Measurements from ENCODE around the gene TNFAIP3.
"Not testable (repeated sequence)": the region's sequence is repeated elsewhere in the genome, so short reads cannot be mapped to it uniquely, and the experiment has no call there.

Gene TNFAIP3

GRCh38 chr6:137878486-137879285 lies 11.6 kb downstream of the TNFAIP3 start:
- DNase-seq (ENCODE audit: low spot score), result no peak

GRCh38 chr6:137879299-137879698 lies 12.2 kb downstream of the TNFAIP3 start:
- no peak for DNase-seq (ENCODE audit: low spot score)

DNA sequence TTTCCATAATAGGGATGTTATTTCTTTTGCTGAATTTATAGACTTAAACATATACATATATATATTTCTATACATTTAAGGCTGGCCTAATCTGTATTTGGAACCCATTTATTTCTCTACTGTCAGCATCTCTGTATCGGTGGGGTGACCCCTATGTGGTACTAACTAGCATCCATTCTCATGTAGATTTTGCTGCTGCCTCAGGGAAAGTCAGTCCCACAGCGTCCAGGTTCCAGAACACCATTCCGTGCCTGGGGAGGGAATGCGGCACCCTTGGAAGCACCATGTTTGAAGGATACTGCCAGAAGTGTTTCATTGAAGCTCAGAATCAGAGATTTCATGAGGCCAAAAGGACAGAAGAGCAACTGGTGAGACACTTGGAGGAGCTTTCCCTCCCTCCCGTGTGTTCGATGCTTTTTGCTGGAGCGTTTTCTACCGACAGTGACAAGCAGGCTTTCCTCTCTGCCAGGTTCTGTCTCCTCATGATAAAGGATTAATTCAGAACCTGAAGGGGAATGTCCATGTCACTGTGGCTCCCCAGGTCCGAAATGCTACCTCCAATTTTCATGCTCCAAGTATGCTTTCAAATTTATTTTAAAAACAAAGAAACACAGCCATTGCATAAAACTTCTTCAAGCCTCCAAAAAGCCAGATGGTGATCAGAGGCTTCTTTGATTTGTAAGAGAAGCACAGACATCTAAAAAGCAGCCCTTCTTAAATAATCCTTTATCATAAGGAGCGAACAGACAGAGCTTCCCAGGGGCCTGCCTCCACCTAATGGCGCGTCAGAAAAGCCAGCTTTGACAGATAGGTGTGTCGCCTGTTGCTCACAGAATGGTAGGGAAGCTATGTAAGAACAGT lies 13.1 kb downstream of the TNFAIP3 start:
- DNase-seq (ENCODE audit: low spot score), result no peak

DNA sequence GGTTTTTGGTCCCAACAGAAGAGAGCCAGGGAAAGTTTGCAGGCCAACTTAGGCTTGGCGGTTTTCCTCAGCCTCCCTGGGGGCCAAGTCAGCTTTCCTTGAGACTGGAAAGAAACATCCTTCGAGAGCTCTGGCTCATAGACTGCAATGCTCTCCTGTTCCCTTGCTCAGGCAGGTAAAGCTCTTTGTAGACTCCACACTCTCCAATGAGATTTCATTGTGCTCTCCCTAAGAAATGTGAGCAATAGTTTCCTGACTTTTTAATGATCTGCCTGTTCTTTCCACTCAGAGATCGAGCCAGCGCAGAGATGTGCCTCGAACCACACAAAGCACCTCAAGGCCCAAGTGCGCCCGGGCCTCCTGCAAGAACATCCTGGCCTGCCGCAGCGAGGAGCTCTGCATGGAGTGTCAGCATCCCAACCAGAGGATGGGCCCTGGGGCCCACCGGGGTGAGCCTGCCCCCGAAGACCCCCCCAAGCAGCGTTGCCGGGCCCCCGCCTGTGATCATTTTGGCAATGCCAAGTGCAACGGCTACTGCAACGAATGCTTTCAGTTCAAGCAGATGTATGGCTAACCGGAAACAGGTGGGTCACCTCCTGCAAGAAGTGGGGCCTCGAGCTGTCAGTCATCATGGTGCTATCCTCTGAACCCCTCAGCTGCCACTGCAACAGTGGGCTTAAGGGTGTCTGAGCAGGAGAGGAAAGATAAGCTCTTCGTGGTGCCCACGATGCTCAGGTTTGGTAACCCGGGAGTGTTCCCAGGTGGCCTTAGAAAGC lies 13.9 kb downstream of the TNFAIP3 start:
- DNase-seq (ENCODE audit: low spot score), result no peak

DNA sequence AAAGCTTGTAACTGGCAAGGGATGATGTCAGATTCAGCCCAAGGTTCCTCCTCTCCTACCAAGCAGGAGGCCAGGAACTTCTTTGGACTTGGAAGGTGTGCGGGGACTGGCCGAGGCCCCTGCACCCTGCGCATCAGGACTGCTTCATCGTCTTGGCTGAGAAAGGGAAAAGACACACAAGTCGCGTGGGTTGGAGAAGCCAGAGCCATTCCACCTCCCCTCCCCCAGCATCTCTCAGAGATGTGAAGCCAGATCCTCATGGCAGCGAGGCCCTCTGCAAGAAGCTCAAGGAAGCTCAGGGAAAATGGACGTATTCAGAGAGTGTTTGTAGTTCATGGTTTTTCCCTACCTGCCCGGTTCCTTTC lies 14.4 kb downstream of the TNFAIP3 start:
- no peak for DNase-seq (ENCODE audit: low spot score)

GRCh38 chr6:137882225-137882961 lies 15.3 kb downstream of the TNFAIP3 start:
- DNase-seq (ENCODE audit: low spot score), result no peak

GRCh38 chr6:137883400-137884148 lies 16.5 kb downstream of the TNFAIP3 start:
- no peak for DNase-seq (ENCODE audit: low spot score)

- DNase-seq (ENCODE audit: low spot score), result no peak
Measured at GRCh38 chr6:137884149-137884909, 17.3 kb downstream of the TNFAIP3 start.

- DNase-seq (ENCODE audit: low spot score), result not testable (repeated sequence)
Measured at GRCh38 chr6:137884910-137885229, 17.8 kb downstream of the TNFAIP3 start.

DNA sequence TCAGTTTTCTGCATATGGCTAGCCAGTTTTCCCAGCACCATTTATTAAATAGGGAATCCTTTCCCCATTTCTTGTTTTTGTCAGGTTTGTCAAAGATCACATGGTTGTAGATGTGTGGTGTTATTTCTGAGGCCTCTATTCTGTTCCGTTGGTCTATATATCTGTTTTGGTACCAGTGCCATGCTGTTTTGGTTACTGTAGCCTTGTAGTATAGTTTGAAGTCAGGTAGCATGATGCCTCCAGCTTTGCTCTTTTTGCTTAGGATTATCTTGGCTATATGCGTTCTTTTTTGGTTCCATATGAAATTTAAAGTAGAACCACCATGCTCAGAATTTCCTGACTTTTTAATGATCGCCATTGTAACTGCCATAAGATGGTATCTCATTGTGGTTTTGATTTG lies 19.2 kb downstream of the TNFAIP3 start:
- DNase-seq (ENCODE audit: low spot score), result not testable (repeated sequence)

- no peak for DNase-seq (ENCODE audit: low spot score)
Measured at GRCh38 chr6:137890983-137891537, 24.0 kb downstream of the TNFAIP3 start.

- DNase-seq (ENCODE audit: low spot score), result no peak
Measured at GRCh38 chr6:137892271-137892708, 25.2 kb downstream of the TNFAIP3 start.

DNA sequence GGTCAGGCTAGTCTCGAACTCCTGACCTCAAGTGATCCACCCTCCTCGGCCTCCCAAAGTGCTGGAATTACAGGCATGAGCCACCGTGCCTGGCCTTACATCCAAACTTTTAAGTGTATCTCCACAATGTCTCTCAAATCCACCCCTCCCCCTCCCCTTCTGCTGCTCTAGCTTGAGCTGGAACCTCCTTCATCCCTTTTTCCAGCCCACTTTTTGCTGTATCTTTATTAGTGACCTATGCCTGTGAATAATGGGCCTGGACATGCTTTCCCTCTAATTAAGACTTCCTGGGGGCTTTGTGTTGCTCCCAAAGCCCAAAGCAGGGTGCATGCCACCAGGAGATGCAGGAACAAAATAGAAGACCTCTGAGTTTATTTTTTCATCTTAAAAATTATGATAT lies 26.1 kb downstream of the TNFAIP3 start:
- DNase-seq (ENCODE audit: low spot score), result no peak

- no peak for DNase-seq (ENCODE audit: low spot score)
Measured at GRCh38 chr6:137893726-137894125, 26.7 kb downstream of the TNFAIP3 start.

GRCh38 chr6:137894378-137894777 lies 27.3 kb downstream of the TNFAIP3 start:
- DNase-seq (ENCODE audit: low spot score), result not testable (repeated sequence)

DNA sequence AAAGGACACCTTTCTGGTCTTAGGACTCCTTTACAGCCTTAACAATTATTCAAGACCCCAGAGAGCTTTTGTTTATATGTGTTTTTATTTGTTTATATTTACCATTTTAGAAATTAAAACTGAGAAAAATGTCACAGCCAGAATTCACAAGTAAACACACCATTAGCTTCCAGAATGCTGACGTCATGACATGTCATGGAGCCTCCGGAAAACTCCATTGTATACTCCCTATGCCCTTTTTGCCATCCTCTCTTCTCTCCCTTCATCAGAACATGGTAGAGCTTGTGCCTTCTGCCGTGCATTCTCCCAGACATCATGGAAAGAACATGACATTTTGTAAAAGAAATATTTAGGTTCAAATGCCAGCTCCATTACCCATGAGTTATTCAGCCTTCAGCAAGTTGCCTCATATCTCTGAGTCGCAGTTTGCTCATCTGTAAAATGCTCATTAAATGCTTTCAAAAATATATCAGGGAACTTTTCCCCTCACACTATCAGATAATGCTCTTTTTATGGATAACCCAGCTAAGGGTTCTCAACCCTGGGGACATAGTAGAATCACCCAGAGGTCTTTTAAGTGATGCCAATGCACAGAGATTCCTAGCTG lies 27.8 kb downstream of the TNFAIP3 start:
- no peak for DNase-seq (ENCODE audit: low spot score)

DNA sequence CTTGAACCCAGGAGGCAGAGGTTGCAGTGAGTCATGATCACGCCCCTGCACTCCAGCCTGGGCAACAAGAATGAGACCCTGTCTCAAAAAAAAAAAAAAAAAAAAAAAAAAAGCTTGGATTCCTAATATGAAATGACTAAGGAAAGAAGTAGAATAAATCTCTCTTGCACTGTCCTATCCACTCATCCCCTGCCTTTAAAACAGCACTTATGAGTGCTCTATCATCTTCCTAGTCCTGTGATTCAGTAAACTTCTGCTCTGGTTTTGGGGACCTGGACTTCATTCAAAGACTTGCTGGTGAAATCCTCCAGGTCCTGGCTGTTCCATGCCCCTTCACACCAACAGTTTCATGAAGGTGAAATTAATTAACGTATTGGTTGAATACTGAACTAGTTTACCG lies 29.6 kb downstream of the TNFAIP3 start:
- DNase-seq (ENCODE audit: low spot score), result no peak

DNA sequence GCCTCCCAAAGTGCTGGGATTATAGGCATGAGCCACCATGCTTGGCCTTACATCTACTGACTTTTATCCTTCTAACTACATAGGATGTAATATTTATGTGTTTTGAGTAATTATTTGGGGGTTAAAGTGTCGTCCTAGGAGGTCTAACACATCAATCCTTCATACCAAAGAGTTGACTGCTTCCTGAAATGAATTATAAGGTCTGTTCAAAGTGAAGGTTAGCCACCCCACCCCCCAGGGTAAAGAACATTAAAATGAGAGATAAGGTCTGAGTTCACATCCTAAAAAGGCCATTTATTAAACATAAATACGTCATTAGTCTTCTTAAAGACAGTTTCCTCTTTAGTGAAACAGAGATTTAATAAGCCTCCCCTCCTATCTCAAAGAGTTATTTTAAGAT lies 33.8 kb downstream of the TNFAIP3 start:
- no peak for DNase-seq (ENCODE audit: low spot score)

- DNase-seq (ENCODE audit: low spot score), result no peak
Measured at GRCh38 chr6:137901454-137901853, 34.4 kb downstream of the TNFAIP3 start.

GRCh38 chr6:137902699-137903098 lies 35.6 kb downstream of the TNFAIP3 start:
- no peak for DNase-seq (ENCODE audit: low spot score)
